Right lobe of liver (tissue), 4 donors: ENCODE measurements around the gene CHAF1A.

Experiments used
- CTCF ChIP-seq, 4 donors: fragments of 200-600 bp in 3 of 4; fragments of 450-650 bp in 1 of 4; IDR thresholded peaks; one replicate each; pipeline versions ENCODE4 v1.5.1 to v1.8.0; 2016 to 2022; ENCODE audit warnings: antibody characterized with exemption in 4 of 4, mild to moderate bottlenecking in 2 of 4
- POLR2A ChIP-seq: fragments of 450-650 bp; IDR thresholded peaks from one replicate; pipeline ENCODE4 v1.6.1; 2017; ENCODE audit warnings: antibody characterized with exemption, mild to moderate bottlenecking
- donor health status: DM: no; HTN: no; CAD: no.
- donor health status: DM: no; HTN: no; CAD: no.
- donor health status: DM: no; HTN: yes; CAD: no.

GRCh38 chr19:4437103-4437502, 34.7 kb downstream of the CHAF1A start:
- no peak for TF ChIP-seq POLR2A
- no peak for TF ChIP-seq CTCF (IDR thresholded peaks at IDR 0.05)
